ENCODE measurements around the gene MAS1L. TPM values are rescaled to one million over a fixed set of nuclear protein-coding genes. Genes with fewer than 3 reads are reported as not detected.

MAS1L gene
- total RNA-seq, result not detected in 2 replicates

DNA sequence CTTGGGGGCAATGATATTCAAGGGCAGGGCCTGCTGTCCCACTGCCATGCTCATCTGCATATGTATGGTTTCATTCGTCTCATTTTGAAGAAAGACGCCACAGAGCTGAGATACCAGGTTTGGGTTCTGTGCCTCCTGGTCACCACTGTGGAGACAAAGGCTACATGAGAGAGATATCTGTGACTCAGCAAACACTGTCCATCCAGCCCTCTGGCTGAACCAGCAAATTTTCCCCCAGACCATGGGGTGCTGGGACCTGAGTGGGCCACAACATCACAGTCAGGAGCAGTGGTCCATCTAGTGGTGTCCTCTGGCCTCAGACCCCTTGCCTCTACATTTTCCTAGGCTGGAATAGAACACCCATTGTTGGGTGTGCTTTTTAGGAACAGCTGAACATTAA lies at the start of gene MAS1L:
Gene MAS1L, minus strand, starts transcription at position 297 of the 400 bp plus-strand sequence. Its CDS starts 54 bp downstream, at position 243.

DNA sequence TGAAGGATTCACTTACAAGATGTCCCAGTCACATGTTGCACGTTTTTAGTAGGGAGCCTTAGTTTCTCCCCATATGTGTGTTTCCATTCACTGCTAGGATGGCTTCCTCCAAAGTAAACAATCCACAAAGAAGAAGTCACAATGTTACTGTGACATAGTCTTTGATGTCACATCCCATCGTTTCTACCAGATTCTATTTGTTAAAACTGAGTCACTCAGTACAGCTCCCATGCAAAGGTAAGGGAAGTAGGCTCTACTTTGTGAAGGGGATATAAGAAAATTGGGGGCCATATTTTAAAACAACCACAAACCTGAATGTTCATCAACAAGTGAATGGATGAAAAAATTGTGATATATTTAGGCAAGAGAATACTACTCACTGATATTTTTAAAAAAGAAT lies 30.8 kb downstream of the MAS1L start, which contains the start of the genes OR11A1 and OR2H1:
Gene OR11A1, minus strand, starts transcription at position 101 of the 400 bp plus-strand sequence. CDS start 29,430 bp downstream, outside the sequence.
Gene OR2H1, plus strand, starts transcription at position 185 of the 400 bp plus-strand sequence. CDS start 4,615 bp downstream, outside the sequence.

DNA sequence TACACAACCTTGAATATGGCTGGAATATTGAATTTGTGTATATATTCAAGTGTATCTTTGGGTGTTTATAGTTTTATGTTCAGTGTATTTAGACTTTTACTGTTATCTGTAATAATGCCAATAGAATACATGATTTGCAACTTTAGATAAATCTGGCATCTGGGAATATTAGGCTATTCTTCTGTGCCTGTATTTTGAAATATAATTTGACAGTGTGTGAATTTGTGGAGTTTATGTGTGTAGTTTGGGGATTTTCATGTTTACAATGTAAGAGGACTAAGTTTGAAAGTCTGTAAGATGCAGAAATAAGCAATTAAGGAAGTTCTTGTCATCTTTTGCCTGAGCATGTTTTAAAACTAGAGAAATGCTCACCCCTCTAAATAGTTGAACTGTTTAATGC lies 48.8 kb downstream of the MAS1L start, which contains the start of gene OR10C1:
Gene OR10C1, plus strand, starts transcription at position 301 of the 400 bp plus-strand sequence. CDS start 710 bp downstream, outside the sequence.

Other genes starting within 250 kb of the MAS1L start
- gene OR14J1, start 186.3 kb downstream of the MAS1L start, total RNA-seq, result not detected in 2 replicates
- gene OR5V1, start 119.1 kb downstream of the MAS1L start, total RNA-seq, result not detected in 2 replicates
- not detected in 2 replicates for gene OR12D3, start 112.7 kb downstream of the MAS1L start, total RNA-seq
- gene OR12D2, start 92.3 kb downstream of the MAS1L start, total RNA-seq, result not detected in 2 replicates
- not detected in 2 replicates for gene OR12D1, start 73.0 kb downstream of the MAS1L start, total RNA-seq
- gene OR10C1, start 48.6 kb downstream of the MAS1L start, total RNA-seq, result not detected in 2 replicates
- not detected in 2 replicates for gene OR11A1, start 30.9 kb downstream of the MAS1L start, total RNA-seq
- not detected in 2 replicates for gene OR2H1, start 30.8 kb downstream of the MAS1L start, total RNA-seq
- gene UBD, start 71.8 kb upstream of the MAS1L start, total RNA-seq, result 7.8 and 31.0 TPM in 2 replicates
- not detected in 2 replicates for gene OR2H2, start 97.2 kb upstream of the MAS1L start, total RNA-seq
- 1.4 and 4.8 TPM in 2 replicates for gene GABBR1, start 145.2 kb upstream of the MAS1L start, total RNA-seq
- not detected in 2 replicates for gene MOG, start 169.1 kb upstream of the MAS1L start, total RNA-seq
- gene ZFP57, start 193.2 kb upstream of the MAS1L start, total RNA-seq, result not detected in 2 replicates
- 14.8 and 21.6 TPM in 2 replicates for gene HLA-F, start 235.5 kb upstream of the MAS1L start, total RNA-seq

All from dermis lymphatic vessel endothelial cell (primary cell).